ENCODE measurements around the gene GPR179.

DNA sequence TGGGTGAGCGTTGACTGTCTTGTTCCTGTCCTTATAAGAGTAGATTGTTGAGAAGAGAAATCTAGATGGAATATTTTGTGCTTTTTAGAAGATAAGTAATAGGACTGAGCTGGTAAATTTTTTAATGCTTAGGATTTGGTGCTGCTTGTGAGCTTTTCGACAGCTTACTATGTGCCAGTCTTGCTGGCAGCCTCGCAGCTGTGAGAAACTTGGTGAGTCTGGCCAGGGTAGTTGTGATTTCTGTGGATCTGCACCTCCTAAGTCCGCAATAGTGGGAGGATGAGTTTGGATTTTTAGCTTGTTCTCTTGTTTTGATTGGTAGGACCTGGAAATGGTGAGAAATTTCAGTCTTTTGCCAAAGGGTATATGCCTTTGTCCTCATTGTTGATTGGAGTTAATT lies 11.5 kb upstream of the GPR179 start:
- TF ChIP-seq EZH2 (IDR thresholded peaks at IDR 0.05; ENCODE audit: insufficient read depth, poor library complexity, severe bottlenecking): no peak
- no peak for TF ChIP-seq EZH2phosphoT487 (IDR thresholded peaks at IDR 0.05; ENCODE audit: insufficient read depth, low read depth)

Data from GM23248 (cell line).